Stimulated activated CD8-positive, alpha-beta memory T cell treated with anti-CD3 and anti-CD28 coated beads, Interleukin-12 subunit alpha, Interleukin-12 subunit beta, amount 100 ng/mL, for 4 hours (primary cell): Measurements from ENCODE around the gene ATP2C1.

Source experiments
- DNase-seq: peaks from one replicate; pipeline ENCODE4 v3.0.0-alpha.2; 2020; ENCODE audit warnings: low read depth

ATP2C1 gene

DNA sequence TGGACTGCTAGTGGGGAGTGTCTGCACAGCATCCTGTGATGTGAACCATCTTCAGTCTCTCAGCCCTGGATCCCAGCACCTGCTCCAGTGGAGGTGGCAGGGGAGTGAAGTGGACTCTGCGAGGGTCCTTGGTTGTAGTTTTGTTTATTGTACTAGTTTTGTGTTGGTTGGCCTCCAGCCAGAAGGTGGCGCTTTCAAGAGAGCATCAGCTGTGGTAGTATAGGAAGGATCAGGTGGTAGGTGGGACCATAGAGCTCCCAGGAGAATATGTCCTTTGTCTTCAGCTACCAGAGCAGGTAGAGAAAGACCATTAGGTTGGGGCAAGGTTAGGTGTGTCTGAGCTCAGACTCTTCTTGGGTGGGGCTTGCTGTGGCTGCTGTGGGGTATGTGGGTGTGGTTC is 153.7 kb downstream of the ATP2C1 start:
- DNase-seq = no peak

DNA sequence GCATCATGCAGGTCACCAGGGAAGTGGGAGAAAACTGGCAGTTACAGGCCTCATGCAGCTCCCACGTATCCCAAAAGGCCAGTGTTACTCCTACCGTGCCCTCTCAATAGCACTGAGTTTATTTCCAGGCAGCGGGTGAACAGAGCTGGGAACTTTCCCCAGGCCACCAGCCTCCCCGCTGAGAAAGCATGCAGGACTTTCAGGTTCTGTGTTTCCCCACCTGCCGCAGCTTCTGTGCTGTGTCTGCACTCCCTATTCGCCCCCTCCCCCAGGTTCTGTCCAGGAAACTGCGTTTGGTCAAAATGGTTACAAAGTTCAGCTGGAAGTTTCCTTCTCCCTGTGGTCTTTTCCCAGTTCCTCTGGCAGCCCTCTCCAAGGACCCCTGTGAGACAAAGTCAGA is 154.1 kb downstream of the ATP2C1 start:
- no peak for DNase-seq

DNA sequence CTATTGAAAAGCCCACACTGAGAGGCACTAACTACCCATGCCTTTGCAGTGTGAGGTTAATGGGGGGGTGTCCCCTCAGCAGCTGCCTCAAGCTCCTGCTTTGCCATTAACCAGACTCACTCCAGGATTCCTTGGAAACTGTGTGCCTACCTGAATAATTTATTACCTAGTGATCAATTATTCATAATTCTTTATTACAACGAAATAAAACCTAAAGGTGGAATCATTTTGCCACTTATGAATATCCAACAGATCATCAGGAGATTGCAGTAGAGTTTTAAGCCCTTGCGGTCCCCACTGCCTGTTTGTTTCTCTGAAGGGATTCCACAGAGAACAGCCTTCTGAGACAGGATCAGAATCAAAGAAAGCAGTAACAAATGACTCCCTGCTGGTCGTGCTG is 156.1 kb downstream of the ATP2C1 start:
- no peak for DNase-seq

DNA sequence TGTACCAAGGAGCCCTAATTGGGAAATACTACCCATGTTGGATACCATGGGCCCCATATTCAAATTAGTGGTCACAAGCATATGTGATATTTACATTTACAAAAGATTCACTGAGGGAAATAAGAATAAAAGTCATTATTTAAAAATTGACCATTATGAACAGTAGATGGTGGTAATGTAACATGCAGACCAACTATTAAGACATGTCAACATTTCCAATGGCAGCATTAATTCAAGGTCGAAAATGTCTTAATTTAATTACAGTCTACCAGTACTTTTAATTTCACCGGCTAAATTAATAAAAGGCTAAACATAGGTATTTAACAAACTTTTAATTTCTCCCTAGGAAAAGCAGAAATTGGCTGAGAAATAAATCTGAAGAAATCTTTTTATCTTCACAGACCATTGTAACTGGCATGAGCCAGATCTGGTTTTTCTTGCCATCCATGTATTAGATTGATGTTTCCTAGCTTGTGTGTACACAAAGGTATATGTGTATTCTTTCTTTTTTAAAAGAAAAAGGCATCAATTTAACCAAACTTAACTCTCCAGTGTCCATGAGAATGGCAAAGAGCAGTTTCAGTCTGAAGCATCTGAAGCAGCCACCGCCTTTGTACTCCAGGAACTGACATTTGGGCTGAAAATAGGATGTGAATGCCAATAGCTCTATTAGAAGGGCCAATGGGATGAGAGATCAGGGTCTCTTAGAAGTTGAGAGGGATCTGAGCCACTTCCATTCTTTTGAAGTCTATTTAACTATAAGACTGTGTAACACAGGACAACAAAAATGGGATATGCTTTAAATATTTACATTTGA is 159.4 kb downstream of the ATP2C1 start:
- no peak for DNase-seq
